ENCODE results near the gene LUC7L2. TPM values are rescaled to one million over a fixed set of nuclear protein-coding genes. Genes with fewer than 3 reads are reported as not detected.

LUC7L2 gene
- total and polyA plus RNA-seq, 10 of the 15 experiments (the other 5 are each of a cell fraction or from before 2014, with no cell fraction given), result 31.7 to 98.7 (median 68.6) TPM

GRCh38 chr7:139340037-139340807 is 19.5 kb upstream of the LUC7L2 start (continued):
- TF ChIP-seq, protein P1, sequence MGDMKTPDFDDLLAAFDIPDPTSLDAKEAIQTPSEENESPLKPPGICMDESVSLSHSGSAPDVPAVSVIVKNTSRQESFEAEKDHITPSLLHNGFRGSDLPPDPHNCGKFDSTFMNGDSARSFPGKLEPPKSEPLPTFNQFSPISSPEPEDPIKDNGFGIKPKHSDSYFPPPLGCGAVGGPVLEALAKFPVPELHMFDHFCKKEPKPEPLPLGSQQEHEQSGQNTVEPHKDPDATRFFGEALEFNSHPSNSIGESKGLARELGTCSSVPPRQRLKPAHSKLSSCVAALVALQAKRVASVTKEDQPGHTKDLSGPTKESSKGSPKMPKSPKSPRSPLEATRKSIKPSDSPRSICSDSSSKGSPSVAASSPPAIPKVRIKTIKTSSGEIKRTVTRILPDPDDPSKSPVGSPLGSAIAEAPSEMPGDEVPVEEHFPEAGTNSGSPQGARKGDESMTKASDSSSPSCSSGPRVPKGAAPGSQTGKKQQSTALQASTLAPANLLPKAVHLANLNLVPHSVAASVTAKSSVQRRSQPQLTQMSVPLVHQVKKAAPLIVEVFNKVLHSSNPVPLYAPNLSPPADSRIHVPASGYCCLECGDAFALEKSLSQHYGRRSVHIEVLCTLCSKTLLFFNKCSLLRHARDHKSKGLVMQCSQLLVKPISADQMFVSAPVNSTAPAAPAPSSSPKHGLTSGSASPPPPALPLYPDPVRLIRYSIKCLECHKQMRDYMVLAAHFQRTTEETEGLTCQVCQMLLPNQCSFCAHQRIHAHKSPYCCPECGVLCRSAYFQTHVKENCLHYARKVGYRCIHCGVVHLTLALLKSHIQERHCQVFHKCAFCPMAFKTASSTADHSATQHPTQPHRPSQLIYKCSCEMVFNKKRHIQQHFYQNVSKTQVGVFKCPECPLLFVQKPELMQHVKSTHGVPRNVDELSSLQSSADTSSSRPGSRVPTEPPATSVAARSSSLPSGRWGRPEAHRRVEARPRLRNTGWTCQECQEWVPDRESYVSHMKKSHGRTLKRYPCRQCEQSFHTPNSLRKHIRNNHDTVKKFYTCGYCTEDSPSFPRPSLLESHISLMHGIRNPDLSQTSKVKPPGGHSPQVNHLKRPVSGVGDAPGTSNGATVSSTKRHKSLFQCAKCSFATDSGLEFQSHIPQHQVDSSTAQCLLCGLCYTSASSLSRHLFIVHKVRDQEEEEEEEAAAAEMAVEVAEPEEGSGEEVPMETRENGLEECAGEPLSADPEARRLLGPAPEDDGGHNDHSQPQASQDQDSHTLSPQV (IDR thresholded peaks at IDR 0.05), result no peak
- no peak; a peak in 1 of 4 replicates for TF ChIP-seq CEBPB (IDR thresholded peaks at IDR 0.05; ENCODE audit: borderline replicate concordance in 1 of 2, low read depth in 2 of 2, low read length in 2 of 2)
- no peak for TF ChIP-seq MEF2A (IDR thresholded peaks at IDR 0.05; ENCODE audit: insufficient read depth, low read depth, low read length)
- no peak for TF ChIP-seq ESRRA (IDR thresholded peaks at IDR 0.05; ENCODE audit: low read length)
- 0 out of 2 replicates have a peak, but pooled peaks have one; percentile 12 for TF ChIP-seq BRCA1 (IDR thresholded peaks at IDR 0.05; ENCODE audit: low read depth, low read length)
- TF ChIP-seq ZNF384 (IDR thresholded peaks at IDR 0.05; ENCODE audit: borderline replicate concordance, low read depth, low read length), result no peak
- TF ChIP-seq CHD4 (IDR thresholded peaks at IDR 0.05), result no peak
- no peak for TF ChIP-seq ZNF274 (IDR thresholded peaks at IDR 0.05; ENCODE audit: insufficient read depth, insufficient read length)
- TF ChIP-seq NR2F1 (conservative IDR thresholded peaks at IDR 0.05), result no peak
- TF ChIP-seq, protein P2, sequence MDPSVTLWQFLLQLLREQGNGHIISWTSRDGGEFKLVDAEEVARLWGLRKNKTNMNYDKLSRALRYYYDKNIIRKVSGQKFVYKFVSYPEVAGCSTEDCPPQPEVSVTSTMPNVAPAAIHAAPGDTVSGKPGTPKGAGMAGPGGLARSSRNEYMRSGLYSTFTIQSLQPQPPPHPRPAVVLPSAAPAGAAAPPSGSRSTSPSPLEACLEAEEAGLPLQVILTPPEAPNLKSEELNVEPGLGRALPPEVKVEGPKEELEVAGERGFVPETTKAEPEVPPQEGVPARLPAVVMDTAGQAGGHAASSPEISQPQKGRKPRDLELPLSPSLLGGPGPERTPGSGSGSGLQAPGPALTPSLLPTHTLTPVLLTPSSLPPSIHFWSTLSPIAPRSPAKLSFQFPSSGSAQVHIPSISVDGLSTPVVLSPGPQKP (IDR thresholded peaks at IDR 0.05; ENCODE audit: low read depth, low read length), result peak; percentile 95
- no peak; the same call in 1 of the 2 replicates for TF ChIP-seq ASH2L (IDR thresholded peaks at IDR 0.05; ENCODE audit: borderline replicate concordance, low read depth)
- no peak for TF ChIP-seq ZBTB4 (CRISPR knock-in tag; IDR thresholded peaks at IDR 0.05)
- TF ChIP-seq CBFB (IDR thresholded peaks at IDR 0.05; ENCODE audit: low read depth), result peak; percentile 76; the same call in 1 of the 2 replicates
- TF ChIP-seq JUNB (IDR thresholded peaks at IDR 0.05), result 0 out of 2 replicates have a peak, but pooled peaks have one; percentile 21
- TF ChIP-seq HSF1 (IDR thresholded peaks at IDR 0.05; ENCODE audit: low read depth, low read length), result no peak
- no peak for TF ChIP-seq SP1 (IDR thresholded peaks at IDR 0.05; ENCODE audit: low read depth, low read length)
- TF ChIP-seq IKZF2 (IDR thresholded peaks at IDR 0.05), result peak in 1 of 2 experiments; percentile 46; a peak in 2 of 4 replicates
- peak; percentile 31; the same call in 1 of the 2 replicates for TF ChIP-seq CHD2 (IDR thresholded peaks at IDR 0.05; ENCODE audit: borderline replicate concordance, low read depth, low read length)
- peak; percentile 98 for TF ChIP-seq RAD51 (IDR thresholded peaks at IDR 0.05)
- no peak for TF ChIP-seq NFYA (IDR thresholded peaks at IDR 0.05; ENCODE audit: borderline replicate concordance, low read depth, low read length)
- TF ChIP-seq HDAC6 (IDR thresholded peaks at IDR 0.05; ENCODE audit: unreplicated experiment), result peak; percentile 69
